WTC11 (cell line): ENCODE results near the gene PDLIM7. TPM values are rescaled to one million over a fixed set of nuclear protein-coding genes. Genes with fewer than 3 reads are reported as not detected.
A peak's percentile ranks its signal among the peaks of the same experiment; 100 is the strongest.

Experiments used
- ELF4 ChIP-seq: sonication (generic); formaldehyde crosslinking; IDR thresholded peaks from 2 replicates; pipeline ENCODE4 v1.8.1; 2022; ENCODE audit warnings: low read depth, mild to moderate bottlenecking, moderate library complexity, missing genetic modification reagents
- ERG ChIP-seq: fragments of 250-450 bp; sonication (Bioruptor Pico); IDR thresholded peaks from 2 replicates; pipeline ENCODE4 v1.8.0; 2021; ENCODE audit warnings: mild to moderate bottlenecking
- GABPB1 ChIP-seq: sonication (generic); formaldehyde crosslinking; IDR thresholded peaks from 2 replicates; pipeline ENCODE4 v1.8.1; 2023; ENCODE audit warnings: mild to moderate bottlenecking, missing genetic modification reagents
- GRHL2 ChIP-seq: fragments of 250-450 bp; sonication (Bioruptor Pico); IDR thresholded peaks from 2 replicates; pipeline ENCODE4 v1.8.0; 2022; ENCODE audit warnings: mild to moderate bottlenecking, moderate library complexity; ENCODE audit not compliant: insufficient replicate concordance, severe bottlenecking
- IRF1 ChIP-seq: sonication (generic); formaldehyde crosslinking; IDR thresholded peaks from 2 replicates; pipeline ENCODE4 v1.8.0; 2023; ENCODE audit warnings: missing genetic modification reagents
- IRF2 ChIP-seq: sonication (generic); formaldehyde crosslinking; IDR thresholded peaks from 2 replicates; pipeline ENCODE4 v1.8.0; 2022; ENCODE audit warnings: low read depth, missing genetic modification reagents, borderline replicate concordance
- JAZF1 ChIP-seq: fragments of 250-450 bp; sonication (Bioruptor Pico); IDR thresholded peaks from 2 replicates; pipeline ENCODE4 v1.9.0; 2021; ENCODE audit warnings: moderate library complexity, mild to moderate bottlenecking, inconsistent platforms
- NFATC4 ChIP-seq: fragments of 250-450 bp; sonication (Bioruptor Pico); IDR thresholded peaks from 2 replicates; pipeline ENCODE4 v1.9.0; 2021; ENCODE audit warnings: mild to moderate bottlenecking
- NR3C1 ChIP-seq: sonication (generic); formaldehyde crosslinking; conservative IDR thresholded peaks from 2 replicates; pipeline ENCODE4 v1.8.1; 2023; ENCODE audit warnings: low read depth, mild to moderate bottlenecking, missing genetic modification reagents
- OVOL2 ChIP-seq: fragments of 250-450 bp; sonication (Bioruptor Pico); IDR thresholded peaks from 2 replicates; pipeline ENCODE4 v1.9.0; 2021; ENCODE audit warnings: mild to moderate bottlenecking, borderline replicate concordance
- SMAD3 ChIP-seq: sonication (generic); formaldehyde crosslinking; IDR thresholded peaks from 2 replicates; pipeline ENCODE4 v1.8.0; 2022; ENCODE audit warnings: missing genetic modification reagents, mild to moderate bottlenecking, borderline replicate concordance
- SMAD4 ChIP-seq: sonication (generic); formaldehyde crosslinking; IDR thresholded peaks from 2 replicates; pipeline ENCODE4 v1.8.0; 2022; ENCODE audit warnings: mild to moderate bottlenecking, missing genetic modification reagents
- SP1 ChIP-seq: sonication (generic); formaldehyde crosslinking; conservative IDR thresholded peaks from 2 replicates; pipeline ENCODE4 v1.8.1; 2022; ENCODE audit warnings: missing genetic modification reagents
- TEAD1 ChIP-seq: sonication (generic); formaldehyde crosslinking; IDR thresholded peaks from 2 replicates; pipeline ENCODE4 v1.8.0; 2022; ENCODE audit warnings: mild to moderate bottlenecking, missing genetic modification reagents
- TP53 ChIP-seq: sonication (generic); formaldehyde crosslinking; IDR thresholded peaks from 2 replicates; pipeline ENCODE4 v1.8.1; 2023; ENCODE audit warnings: mild to moderate bottlenecking, missing genetic modification reagents
- USF1 ChIP-seq: sonication (generic); formaldehyde crosslinking; IDR thresholded peaks from 2 replicates; pipeline ENCODE4 v1.8.0; 2022; ENCODE audit warnings: mild to moderate bottlenecking, missing genetic modification reagents
- USF2 ChIP-seq: sonication (generic); formaldehyde crosslinking; IDR thresholded peaks from 2 replicates; pipeline ENCODE4 v1.8.1; 2023; ENCODE audit warnings: mild to moderate bottlenecking, missing genetic modification reagents, moderate library complexity
- ZNF423 ChIP-seq: fragments of 250-450 bp; sonication (Bioruptor Pico); IDR thresholded peaks from 2 replicates; pipeline ENCODE4 v2.1.2; 2022; ENCODE audit warnings: mild to moderate bottlenecking, moderate library complexity
- ZNF425 ChIP-seq: fragments of 250-450 bp; sonication (Bioruptor Pico); conservative IDR thresholded peaks from 2 replicates; pipeline ENCODE4 v1.9.0; 2021; ENCODE audit warnings: mild to moderate bottlenecking
- ZSCAN18 ChIP-seq: fragments of 250-450 bp; sonication (Bioruptor Pico); IDR thresholded peaks from 2 replicates; pipeline ENCODE4 v2.1.2; 2022; ENCODE audit warnings: mild to moderate bottlenecking, moderate library complexity
- total RNA-seq: library from RNA; stranded (reverse); gene quantifications from 3 replicates; pipeline ENCODE4 v1.2.3, GENCODE V29; 2021
- TF ChIP-seq, protein P1 (sequence below): sonication (generic); formaldehyde crosslinking; conservative IDR thresholded peaks from 2 replicates; pipeline ENCODE4 v1.8.1; 2023; ENCODE audit warnings: mild to moderate bottlenecking, low read depth, missing genetic modification reagents, moderate library complexity
- TF ChIP-seq, protein P2 (sequence below): sonication (generic); formaldehyde crosslinking; IDR thresholded peaks from 2 replicates; pipeline ENCODE4 v1.8.0; 2022; ENCODE audit warnings: mild to moderate bottlenecking, missing genetic modification reagents
- TF ChIP-seq, protein P3 (sequence below): fragments of 200-600 bp; IDR thresholded peaks from 2 replicates; pipeline ENCODE4 v1.8.0; 2022; ENCODE audit warnings: antibody characterized with exemption
- TF ChIP-seq, protein P4 (sequence below): sonication (generic); formaldehyde crosslinking; IDR thresholded peaks from 2 replicates; pipeline ENCODE4 v1.8.1; 2023; ENCODE audit warnings: mild to moderate bottlenecking, moderate library complexity, missing genetic modification reagents

Gene PDLIM7
- total RNA-seq, 1 experiment from 2014 or later, result 142 TPM

- TF ChIP-seq ZNF425 (CRISPR knock-in tag) (no peak), IRF2 (CRISPR knock-in tag) (no peak), ZNF423 (CRISPR knock-in tag) (no peak), USF2 (CRISPR knock-in tag) (no peak; the same call in 1 of the 2 replicates), JAZF1 (CRISPR knock-in tag) (no peak), GRHL2 (CRISPR knock-in tag) (no peak), GABPB1 (CRISPR knock-in tag) (peak; percentile 72), SMAD4 (no peak), ERG (CRISPR knock-in tag) (no peak), NR3C1 (CRISPR knock-in tag) (no peak), SMAD3 (CRISPR knock-in tag) (no peak), OVOL2 (CRISPR knock-in tag) (no peak), ELF4 (CRISPR knock-in tag) (no peak), USF1 (CRISPR knock-in tag) (peak; percentile 69), IRF1 (CRISPR knock-in tag) (no peak), TP53 (CRISPR knock-in tag) (no peak), SP1 (peak; percentile 96), ZSCAN18 (CRISPR knock-in tag) (no peak), NFATC4 (CRISPR knock-in tag) (no peak), TEAD1 (CRISPR knock-in tag) (peak; percentile 63; the same call in 1 of the 2 replicates)
- TF ChIP-seq, protein P1, sequence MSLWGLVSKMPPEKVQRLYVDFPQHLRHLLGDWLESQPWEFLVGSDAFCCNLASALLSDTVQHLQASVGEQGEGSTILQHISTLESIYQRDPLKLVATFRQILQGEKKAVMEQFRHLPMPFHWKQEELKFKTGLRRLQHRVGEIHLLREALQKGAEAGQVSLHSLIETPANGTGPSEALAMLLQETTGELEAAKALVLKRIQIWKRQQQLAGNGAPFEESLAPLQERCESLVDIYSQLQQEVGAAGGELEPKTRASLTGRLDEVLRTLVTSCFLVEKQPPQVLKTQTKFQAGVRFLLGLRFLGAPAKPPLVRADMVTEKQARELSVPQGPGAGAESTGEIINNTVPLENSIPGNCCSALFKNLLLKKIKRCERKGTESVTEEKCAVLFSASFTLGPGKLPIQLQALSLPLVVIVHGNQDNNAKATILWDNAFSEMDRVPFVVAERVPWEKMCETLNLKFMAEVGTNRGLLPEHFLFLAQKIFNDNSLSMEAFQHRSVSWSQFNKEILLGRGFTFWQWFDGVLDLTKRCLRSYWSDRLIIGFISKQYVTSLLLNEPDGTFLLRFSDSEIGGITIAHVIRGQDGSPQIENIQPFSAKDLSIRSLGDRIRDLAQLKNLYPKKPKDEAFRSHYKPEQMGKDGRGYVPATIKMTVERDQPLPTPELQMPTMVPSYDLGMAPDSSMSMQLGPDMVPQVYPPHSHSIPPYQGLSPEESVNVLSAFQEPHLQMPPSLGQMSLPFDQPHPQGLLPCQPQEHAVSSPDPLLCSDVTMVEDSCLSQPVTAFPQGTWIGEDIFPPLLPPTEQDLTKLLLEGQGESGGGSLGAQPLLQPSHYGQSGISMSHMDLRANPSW (CRISPR knock-in tag), result no peak
- TF ChIP-seq, protein P2, sequence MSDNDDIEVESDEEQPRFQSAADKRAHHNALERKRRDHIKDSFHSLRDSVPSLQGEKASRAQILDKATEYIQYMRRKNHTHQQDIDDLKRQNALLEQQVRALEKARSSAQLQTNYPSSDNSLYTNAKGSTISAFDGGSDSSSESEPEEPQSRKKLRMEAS (CRISPR knock-in tag), result peak; percentile 96
- TF ChIP-seq, protein P3, sequence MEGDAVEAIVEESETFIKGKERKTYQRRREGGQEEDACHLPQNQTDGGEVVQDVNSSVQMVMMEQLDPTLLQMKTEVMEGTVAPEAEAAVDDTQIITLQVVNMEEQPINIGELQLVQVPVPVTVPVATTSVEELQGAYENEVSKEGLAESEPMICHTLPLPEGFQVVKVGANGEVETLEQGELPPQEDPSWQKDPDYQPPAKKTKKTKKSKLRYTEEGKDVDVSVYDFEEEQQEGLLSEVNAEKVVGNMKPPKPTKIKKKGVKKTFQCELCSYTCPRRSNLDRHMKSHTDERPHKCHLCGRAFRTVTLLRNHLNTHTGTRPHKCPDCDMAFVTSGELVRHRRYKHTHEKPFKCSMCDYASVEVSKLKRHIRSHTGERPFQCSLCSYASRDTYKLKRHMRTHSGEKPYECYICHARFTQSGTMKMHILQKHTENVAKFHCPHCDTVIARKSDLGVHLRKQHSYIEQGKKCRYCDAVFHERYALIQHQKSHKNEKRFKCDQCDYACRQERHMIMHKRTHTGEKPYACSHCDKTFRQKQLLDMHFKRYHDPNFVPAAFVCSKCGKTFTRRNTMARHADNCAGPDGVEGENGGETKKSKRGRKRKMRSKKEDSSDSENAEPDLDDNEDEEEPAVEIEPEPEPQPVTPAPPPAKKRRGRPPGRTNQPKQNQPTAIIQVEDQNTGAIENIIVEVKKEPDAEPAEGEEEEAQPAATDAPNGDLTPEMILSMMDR, result no peak
- TF ChIP-seq, protein P4, sequence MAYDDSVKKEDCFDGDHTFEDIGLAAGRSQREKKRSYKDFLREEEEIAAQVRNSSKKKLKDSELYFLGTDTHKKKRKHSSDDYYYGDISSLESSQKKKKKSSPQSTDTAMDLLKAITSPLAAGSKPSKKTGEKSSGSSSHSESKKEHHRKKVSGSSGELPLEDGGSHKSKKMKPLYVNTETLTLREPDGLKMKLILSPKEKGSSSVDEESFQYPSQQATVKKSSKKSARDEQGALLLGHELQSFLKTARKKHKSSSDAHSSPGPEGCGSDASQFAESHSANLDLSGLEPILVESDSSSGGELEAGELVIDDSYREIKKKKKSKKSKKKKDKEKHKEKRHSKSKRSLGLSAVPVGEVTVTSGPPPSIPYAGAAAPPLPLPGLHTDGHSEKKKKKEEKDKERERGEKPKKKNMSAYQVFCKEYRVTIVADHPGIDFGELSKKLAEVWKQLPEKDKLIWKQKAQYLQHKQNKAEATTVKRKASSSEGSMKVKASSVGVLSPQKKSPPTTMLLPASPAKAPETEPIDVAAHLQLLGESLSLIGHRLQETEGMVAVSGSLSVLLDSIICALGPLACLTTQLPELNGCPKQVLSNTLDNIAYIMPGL, result peak; percentile 90
These were observed 19.5 kb upstream of the PDLIM7 start, which contains the start of gene DDX41 (continued) for GRCh38 chr5:177516601-177517568.
